ENCODE measurements around the gene PPP2R2C. TPM values are rescaled to one million over a fixed set of nuclear protein-coding genes. Genes with fewer than 3 reads are reported as not detected.

The PPP2R2C gene
- total and polyA plus RNA-seq, 2 experiments from 2014 or later, result 1.3 to 9.2 TPM

DNA sequence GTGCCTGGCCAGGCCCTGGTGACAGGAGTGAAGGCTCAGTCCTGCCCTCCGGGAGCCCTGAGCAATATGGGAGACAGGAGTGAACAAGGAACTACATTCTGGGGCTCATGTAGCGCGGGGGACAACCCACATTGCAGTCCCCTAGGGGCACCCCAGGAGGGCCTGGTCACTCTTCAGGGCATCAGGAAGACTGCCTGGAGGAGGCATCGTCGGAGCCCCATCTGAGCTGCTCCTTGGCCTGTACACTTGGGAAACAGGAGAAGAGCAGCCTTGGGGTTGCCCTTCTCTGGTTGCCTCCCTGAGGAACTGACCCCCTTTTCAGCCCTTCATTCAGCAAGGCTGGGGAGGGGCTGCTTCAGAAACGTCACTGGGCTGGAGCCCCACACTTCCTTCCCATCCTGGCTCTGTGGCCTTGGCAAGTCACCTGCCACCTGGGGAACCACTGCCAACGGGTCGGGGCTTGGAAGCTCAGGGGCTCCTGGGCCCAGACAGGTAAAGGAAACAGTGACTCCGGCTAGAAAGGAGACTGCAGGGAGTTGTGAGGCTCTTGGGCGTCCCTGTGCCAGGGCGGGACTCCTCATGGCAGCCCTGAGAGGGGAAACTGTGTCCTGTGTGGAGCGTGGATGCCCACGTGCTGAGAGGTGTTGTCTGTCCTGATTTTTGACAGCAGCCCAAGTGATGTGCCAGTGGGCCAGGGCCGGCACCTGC lies 192.7 kb downstream of the PPP2R2C start (continued):
- TF ChIP-seq, protein P1, sequence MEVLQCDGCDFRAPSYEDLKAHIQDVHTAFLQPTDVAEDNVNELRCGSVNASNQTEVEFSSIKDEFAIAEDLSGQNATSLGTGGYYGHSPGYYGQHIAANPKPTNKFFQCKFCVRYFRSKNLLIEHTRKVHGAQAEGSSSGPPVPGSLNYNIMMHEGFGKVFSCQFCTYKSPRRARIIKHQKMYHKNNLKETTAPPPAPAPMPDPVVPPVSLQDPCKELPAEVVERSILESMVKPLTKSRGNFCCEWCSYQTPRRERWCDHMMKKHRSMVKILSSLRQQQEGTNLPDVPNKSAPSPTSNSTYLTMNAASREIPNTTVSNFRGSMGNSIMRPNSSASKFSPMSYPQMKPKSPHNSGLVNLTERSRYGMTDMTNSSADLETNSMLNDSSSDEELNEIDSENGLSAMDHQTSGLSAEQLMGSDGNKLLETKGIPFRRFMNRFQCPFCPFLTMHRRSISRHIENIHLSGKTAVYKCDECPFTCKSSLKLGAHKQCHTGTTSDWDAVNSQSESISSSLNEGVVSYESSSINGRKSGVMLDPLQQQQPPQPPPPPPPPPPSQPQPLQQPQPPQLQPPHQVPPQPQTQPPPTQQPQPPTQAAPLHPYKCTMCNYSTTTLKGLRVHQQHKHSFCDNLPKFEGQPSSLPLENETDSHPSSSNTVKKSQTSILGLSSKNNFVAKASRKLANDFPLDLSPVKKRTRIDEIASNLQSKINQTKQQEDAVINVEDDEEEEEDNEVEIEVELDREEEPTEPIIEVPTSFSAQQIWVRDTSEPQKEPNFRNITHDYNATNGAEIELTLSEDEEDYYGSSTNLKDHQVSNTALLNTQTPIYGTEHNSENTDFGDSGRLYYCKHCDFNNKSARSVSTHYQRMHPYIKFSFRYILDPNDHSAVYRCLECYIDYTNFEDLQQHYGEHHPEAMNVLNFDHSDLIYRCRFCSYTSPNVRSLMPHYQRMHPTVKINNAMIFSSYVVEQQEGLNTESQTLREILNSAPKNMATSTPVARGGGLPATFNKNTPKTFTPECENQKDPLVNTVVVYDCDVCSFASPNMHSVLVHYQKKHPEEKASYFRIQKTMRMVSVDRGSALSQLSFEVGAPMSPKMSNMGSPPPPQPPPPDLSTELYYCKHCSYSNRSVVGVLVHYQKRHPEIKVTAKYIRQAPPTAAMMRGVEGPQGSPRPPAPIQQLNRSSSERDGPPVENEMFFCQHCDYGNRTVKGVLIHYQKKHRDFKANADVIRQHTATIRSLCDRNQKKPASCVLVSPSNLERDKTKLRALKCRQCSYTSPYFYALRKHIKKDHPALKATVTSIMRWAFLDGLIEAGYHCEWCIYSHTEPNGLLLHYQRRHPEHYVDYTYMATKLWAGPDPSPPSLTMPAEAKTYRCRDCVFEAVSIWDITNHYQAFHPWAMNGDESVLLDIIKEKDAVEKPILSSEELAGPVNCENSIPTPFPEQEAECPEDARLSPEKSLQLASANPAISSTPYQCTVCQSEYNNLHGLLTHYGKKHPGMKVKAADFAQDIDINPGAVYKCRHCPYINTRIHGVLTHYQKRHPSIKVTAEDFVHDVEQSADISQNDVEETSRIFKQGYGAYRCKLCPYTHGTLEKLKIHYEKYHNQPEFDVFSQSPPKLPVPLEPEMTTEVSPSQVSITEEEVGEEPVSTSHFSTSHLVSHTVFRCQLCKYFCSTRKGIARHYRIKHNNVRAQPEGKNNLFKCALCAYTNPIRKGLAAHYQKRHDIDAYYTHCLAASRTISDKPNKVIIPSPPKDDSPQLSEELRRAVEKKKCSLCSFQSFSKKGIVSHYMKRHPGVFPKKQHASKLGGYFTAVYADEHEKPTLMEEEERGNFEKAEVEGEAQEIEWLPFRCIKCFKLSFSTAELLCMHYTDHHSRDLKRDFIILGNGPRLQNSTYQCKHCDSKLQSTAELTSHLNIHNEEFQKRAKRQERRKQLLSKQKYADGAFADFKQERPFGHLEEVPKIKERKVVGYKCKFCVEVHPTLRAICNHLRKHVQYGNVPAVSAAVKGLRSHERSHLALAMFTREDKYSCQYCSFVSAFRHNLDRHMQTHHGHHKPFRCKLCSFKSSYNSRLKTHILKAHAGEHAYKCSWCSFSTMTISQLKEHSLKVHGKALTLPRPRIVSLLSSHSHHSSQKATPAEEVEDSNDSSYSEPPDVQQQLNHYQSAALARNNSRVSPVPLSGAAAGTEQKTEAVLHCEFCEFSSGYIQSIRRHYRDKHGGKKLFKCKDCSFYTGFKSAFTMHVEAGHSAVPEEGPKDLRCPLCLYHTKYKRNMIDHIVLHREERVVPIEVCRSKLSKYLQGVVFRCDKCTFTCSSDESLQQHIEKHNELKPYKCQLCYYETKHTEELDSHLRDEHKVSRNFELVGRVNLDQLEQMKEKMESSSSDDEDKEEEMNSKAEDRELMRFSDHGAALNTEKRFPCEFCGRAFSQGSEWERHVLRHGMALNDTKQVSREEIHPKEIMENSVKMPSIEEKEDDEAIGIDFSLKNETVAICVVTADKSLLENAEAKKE (CRISPR knock-in tag; IDR thresholded peaks at IDR 0.05), result no peak
- TF ChIP-seq CREB1 (CRISPR knock-in tag; IDR thresholded peaks at IDR 0.05; ENCODE audit: low read depth), result no peak
- no peak for TF ChIP-seq STAT1 (IDR thresholded peaks at IDR 0.05; ENCODE audit: unreplicated experiment)

DNA sequence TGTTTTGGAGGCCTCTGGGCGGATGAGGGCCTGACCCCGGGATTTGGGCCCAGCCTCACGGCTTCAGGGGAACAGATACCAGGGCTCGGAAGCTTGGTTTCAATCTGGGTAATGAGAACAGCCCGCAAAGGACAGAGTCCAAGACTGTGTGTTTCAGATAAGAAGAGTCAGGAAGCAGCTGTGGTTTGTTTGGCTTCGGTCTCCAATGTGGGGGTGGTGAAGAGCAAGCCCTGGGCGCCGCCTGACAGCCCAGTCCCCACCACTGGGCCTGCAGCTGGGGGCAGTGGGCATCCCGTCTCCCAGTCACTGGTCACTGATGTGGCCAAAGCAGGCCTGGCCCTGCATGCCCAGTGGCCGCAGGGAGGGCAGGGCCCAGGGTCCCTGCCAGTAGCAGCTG lies 193.6 kb downstream of the PPP2R2C start:
- H3K27ac ChIP-seq (ENCODE audit: low read depth), result no peak overlapping the region
- H3K79me2 ChIP-seq (replicated peaks; ENCODE audit: insufficient read depth), result peaks cover 11% of the 10 kb centered on the region
- H3K4me3 Mint-ChIP-seq, result no peak overlapping the region
- no peak overlapping the region for H3K4me2 ChIP-seq
- peaks cover 9% of the 10 kb centered on the region for H3K27me3 Mint-ChIP-seq (ENCODE audit: insufficient read depth, low read depth, poor library complexity)
- no peaks in the 10 kb centered on the region for H3K36me3 Mint-ChIP-seq (ENCODE audit: low read depth)
- H3K9me2 ChIP-seq (ENCODE audit: insufficient read depth), result no peaks in the 10 kb centered on the region
- H3K36me3 ChIP-seq (ENCODE audit: insufficient read depth), result no peaks in the 10 kb centered on the region
- H3K9me3 Mint-ChIP-seq, result no peaks in the 10 kb centered on the region; the same call in 2 of the 3 replicates
- DNase-seq (ENCODE audit: low spot score), result no peak
- no peak overlapping the region for H3K4me3 ChIP-seq
- no peak overlapping the region for H3K27ac Mint-ChIP-seq
- H2AFZ ChIP-seq, result no peak overlapping the region
- peaks cover 11% of the 10 kb centered on the region for H3K4me1 Mint-ChIP-seq
- H3F3A ChIP-seq (replicated peaks; ENCODE audit: low read depth), result no peaks in the 10 kb centered on the region
- 0 out of 2 replicates have a peak, but pooled peaks cover 1% of the 10 kb centered on the region for H4K20me1 ChIP-seq (replicated peaks; ENCODE audit: insufficient read depth)
- H3K27me3 ChIP-seq (ENCODE audit: insufficient read depth), result no peaks in the 10 kb centered on the region
- peaks cover 9% of the 10 kb centered on the region; the same call in 1 of the 2 replicates for H3K4me1 ChIP-seq (ENCODE audit: insufficient read depth)
- ATAC-seq, result no peak
- TF ChIP-seq, protein P2, sequence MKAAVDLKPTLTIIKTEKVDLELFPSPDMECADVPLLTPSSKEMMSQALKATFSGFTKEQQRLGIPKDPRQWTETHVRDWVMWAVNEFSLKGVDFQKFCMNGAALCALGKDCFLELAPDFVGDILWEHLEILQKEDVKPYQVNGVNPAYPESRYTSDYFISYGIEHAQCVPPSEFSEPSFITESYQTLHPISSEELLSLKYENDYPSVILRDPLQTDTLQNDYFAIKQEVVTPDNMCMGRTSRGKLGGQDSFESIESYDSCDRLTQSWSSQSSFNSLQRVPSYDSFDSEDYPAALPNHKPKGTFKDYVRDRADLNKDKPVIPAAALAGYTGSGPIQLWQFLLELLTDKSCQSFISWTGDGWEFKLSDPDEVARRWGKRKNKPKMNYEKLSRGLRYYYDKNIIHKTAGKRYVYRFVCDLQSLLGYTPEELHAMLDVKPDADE (IDR thresholded peaks at IDR 0.05), result no peak
- no peak for TF ChIP-seq NANOG (IDR thresholded peaks at IDR 0.05; ENCODE audit: borderline replicate concordance)
- TF ChIP-seq STAT1 (IDR thresholded peaks at IDR 0.05; ENCODE audit: unreplicated experiment), result no peak
- TF ChIP-seq JUNB (IDR thresholded peaks at IDR 0.05; ENCODE audit: unreplicated experiment), result no peak
- TF ChIP-seq ZNF331 (CRISPR knock-in tag; IDR thresholded peaks at IDR 0.05; ENCODE audit: low read depth), result no peak
- no peak for TF ChIP-seq ZNF114 (CRISPR knock-in tag; IDR thresholded peaks at IDR 0.05)
- TF ChIP-seq, protein P1 (CRISPR knock-in tag; IDR thresholded peaks at IDR 0.05), result no peak
- no peak for TF ChIP-seq CREB1 (CRISPR knock-in tag; IDR thresholded peaks at IDR 0.05; ENCODE audit: low read depth)

Measured in GM23338 (cell line).